ENCODE measurements around the gene PRRX2.

Gene PRRX2

GRCh38 chr9:129701549-129701948, 36.1 kb downstream of the PRRX2 start:
- ChIA-PET CTCF (interaction anchor here (1.1 to 2.9 kb wide), 4 partner anchors 9 to 77 kb away, joined by 3 to 13 read pairs (median 4); no protein-coding TSS in a partner anchor), POLR2A (no interaction called here)
- Histone ChIP-seq H3K36me3 (ENCODE audit: control insufficient read depth in 4 of 4, insufficient read depth in 4 of 4, low read length in 3 of 4) (no peaks in the 10 kb centered on the region), H3K9me3 (ENCODE audit: control extremely low read depth in 1 of 5, control insufficient read depth in 4 of 5, insufficient read depth in 2 of 5, low read depth in 1 of 5, low read length in 4 of 5) (no peaks in the 10 kb centered on the region), H3K4me3 (ENCODE audit: control insufficient read depth in 1 of 7, extremely low read depth in 1 of 7, insufficient read depth in 4 of 7, low read depth in 2 of 7, low read length in 6 of 7) (no peak overlapping the region), H3K27ac (ENCODE audit: insufficient read depth in 1 of 2, low read depth in 1 of 2, low read length in 2 of 2, poor library complexity in 1 of 2, severe bottlenecking in 2 of 2) (no peak overlapping the region), H3K4me1 (ENCODE audit: control extremely low read depth in 1 of 4, control insufficient read depth in 4 of 4, insufficient read depth in 4 of 4, low read length in 3 of 4) (peaks cover 0 to 16% (median 10%) of the 10 kb centered on the region in 4 experiments), H3K27me3 (replicated peaks in 2 of 5; ENCODE audit: control insufficient read depth in 4 of 5, insufficient read depth in 5 of 5, low read length in 4 of 5) (peaks cover 3 to 43% (median 20%) of the 10 kb centered on the region in 5 experiments)
- 98% methylated on average over 4 of the region's 5 CpGs for WGBS (ENCODE audit: insufficient coverage)
- no peak for DNase-seq

- no peak overlapping the region for H3K27ac ChIP-seq (ENCODE audit: insufficient read depth in 1 of 2, low read depth in 1 of 2, low read length in 2 of 2, poor library complexity in 1 of 2, severe bottlenecking in 2 of 2)
- H3K9me3 ChIP-seq (ENCODE audit: control extremely low read depth in 1 of 5, control insufficient read depth in 4 of 5, insufficient read depth in 2 of 5, low read depth in 1 of 5, low read length in 4 of 5): no peaks in the 10 kb centered on the region
- no peaks in the 10 kb centered on the region for H3K36me3 ChIP-seq (ENCODE audit: control insufficient read depth in 4 of 4, insufficient read depth in 4 of 4, low read length in 3 of 4)
- DNase-seq: no peak
- no peak overlapping the region for H3K4me3 ChIP-seq (ENCODE audit: control insufficient read depth in 1 of 7, extremely low read depth in 1 of 7, insufficient read depth in 4 of 7, low read depth in 2 of 7, low read length in 6 of 7)
- H3K4me1 ChIP-seq (ENCODE audit: control extremely low read depth in 1 of 4, control insufficient read depth in 4 of 4, insufficient read depth in 4 of 4, low read length in 3 of 4): peaks cover 0 to 6% (median 3%) of the 10 kb centered on the region in 4 experiments
- CTCF ChIA-PET: interaction anchor here (0.6 to 2.9 kb wide), 6 partner anchors 8 to 59 kb away, joined by 3 to 13 read pairs (median 4); no protein-coding TSS in a partner anchor
- peaks cover 3 to 30% (median 16%) of the 10 kb centered on the region in 5 experiments for H3K27me3 ChIP-seq (replicated peaks in 2 of 5; ENCODE audit: control insufficient read depth in 4 of 5, insufficient read depth in 5 of 5, low read length in 4 of 5)
- WGBS (ENCODE audit: insufficient coverage): 79% methylated on average over 16 of the region's 19 CpGs
- POLR2A ChIA-PET: interaction anchor here (0.6 kb wide), 1 partner anchor 7 kb away, joined by 4 read pairs; no protein-coding TSS in a partner anchor
Observed at GRCh38 chr9:129702589-129703520, 37.4 kb downstream of the PRRX2 start.

GRCh38 chr9:129703667-129704355, 38.4 kb downstream of the PRRX2 start:
- CTCF ChIA-PET: interaction anchor here (2.9 kb wide), 1 partner anchor 23 kb away, joined by 13 read pairs; no protein-coding TSS in a partner anchor
- Histone ChIP-seq H3K27ac (ENCODE audit: insufficient read depth in 1 of 2, low read depth in 1 of 2, low read length in 2 of 2, poor library complexity in 1 of 2, severe bottlenecking in 2 of 2) (no peak overlapping the region), H3K4me1 (ENCODE audit: control extremely low read depth in 1 of 4, control insufficient read depth in 4 of 4, insufficient read depth in 4 of 4, low read length in 3 of 4) (no peaks in the 10 kb centered on the region), H3K27me3 (replicated peaks in 2 of 5; ENCODE audit: control insufficient read depth in 4 of 5, insufficient read depth in 5 of 5, low read length in 4 of 5) (peaks cover 2 to 21% (median 9%) of the 10 kb centered on the region in 5 experiments), H3K36me3 (ENCODE audit: control insufficient read depth in 4 of 4, insufficient read depth in 4 of 4, low read length in 3 of 4) (no peaks in the 10 kb centered on the region), H3K4me3 (ENCODE audit: control insufficient read depth in 1 of 7, extremely low read depth in 1 of 7, insufficient read depth in 4 of 7, low read depth in 2 of 7, low read length in 6 of 7) (no peak overlapping the region), H3K9me3 (ENCODE audit: control extremely low read depth in 1 of 5, control insufficient read depth in 4 of 5, insufficient read depth in 2 of 5, low read depth in 1 of 5, low read length in 4 of 5) (no peaks in the 10 kb centered on the region)
- no peak for DNase-seq
- 90% methylated on average over 16 of the region's 17 CpGs for WGBS (ENCODE audit: insufficient coverage)
- POLR2A ChIA-PET: no interaction called here

GRCh38 chr9:129704807-129705206, 39.4 kb downstream of the PRRX2 start:
- H3K9me3 ChIP-seq (ENCODE audit: control extremely low read depth in 1 of 5, control insufficient read depth in 4 of 5, insufficient read depth in 2 of 5, low read depth in 1 of 5, low read length in 4 of 5): no peaks in the 10 kb centered on the region
- ChIA-PET CTCF (interaction anchor here (0.7 to 1.0 kb wide), 3 partner anchors 11 to 51 kb away, joined by 3 read pairs; no protein-coding TSS in a partner anchor), POLR2A (no interaction called here)
- WGBS (ENCODE audit: insufficient coverage): 84% methylated on average over 6 of the region's 8 CpGs
- peaks cover 0 to 12% (median 3%) of the 10 kb centered on the region in 5 experiments for H3K27me3 ChIP-seq (replicated peaks in 2 of 5; ENCODE audit: control insufficient read depth in 4 of 5, insufficient read depth in 5 of 5, low read length in 4 of 5)
- no peaks in the 10 kb centered on the region for H3K4me1 ChIP-seq (ENCODE audit: control extremely low read depth in 1 of 4, control insufficient read depth in 4 of 4, insufficient read depth in 4 of 4, low read length in 3 of 4)
- DNase-seq: no peak
- H3K36me3 ChIP-seq (ENCODE audit: control insufficient read depth in 4 of 4, insufficient read depth in 4 of 4, low read length in 3 of 4): no peaks in the 10 kb centered on the region
- no peak overlapping the region for H3K4me3 ChIP-seq (ENCODE audit: control insufficient read depth in 1 of 7, extremely low read depth in 1 of 7, insufficient read depth in 4 of 7, low read depth in 2 of 7, low read length in 6 of 7)
- H3K27ac ChIP-seq (ENCODE audit: insufficient read depth in 1 of 2, low read depth in 1 of 2, low read length in 2 of 2, poor library complexity in 1 of 2, severe bottlenecking in 2 of 2): no peak overlapping the region

- CTCF ChIA-PET: interaction anchor here (1.1 kb wide), 1 partner anchor 18 kb away, joined by 4 read pairs; no protein-coding TSS in a partner anchor
- peaks cover 0 to 17% (median 4%) of the 10 kb centered on the region in 5 experiments for H3K27me3 ChIP-seq (replicated peaks in 2 of 5; ENCODE audit: control insufficient read depth in 4 of 5, insufficient read depth in 5 of 5, low read length in 4 of 5)
- 86% methylated on average over 4 of the region's 6 CpGs for WGBS (ENCODE audit: insufficient coverage)
- no peaks in the 10 kb centered on the region for H3K36me3 ChIP-seq (ENCODE audit: control insufficient read depth in 4 of 4, insufficient read depth in 4 of 4, low read length in 3 of 4)
- DNase-seq: no peak
- peaks cover 4 to 25% (median 19%) of the 10 kb centered on the region in 4 experiments for H3K4me1 ChIP-seq (ENCODE audit: control extremely low read depth in 1 of 4, control insufficient read depth in 4 of 4, insufficient read depth in 4 of 4, low read length in 3 of 4)
- POLR2A ChIA-PET: no interaction called here
- H3K27ac ChIP-seq (ENCODE audit: insufficient read depth in 1 of 2, low read depth in 1 of 2, low read length in 2 of 2, poor library complexity in 1 of 2, severe bottlenecking in 2 of 2): no peak overlapping the region
- H3K9me3 ChIP-seq (ENCODE audit: control extremely low read depth in 1 of 5, control insufficient read depth in 4 of 5, insufficient read depth in 2 of 5, low read depth in 1 of 5, low read length in 4 of 5): no peaks in the 10 kb centered on the region
- no peak overlapping the region for H3K4me3 ChIP-seq (ENCODE audit: control insufficient read depth in 1 of 7, extremely low read depth in 1 of 7, insufficient read depth in 4 of 7, low read depth in 2 of 7, low read length in 6 of 7)
Observed at GRCh38 chr9:129708793-129709192, 43.3 kb downstream of the PRRX2 start.

GRCh38 chr9:129709438-129710168, 44.2 kb downstream of the PRRX2 start:
- H3K4me1 ChIP-seq (ENCODE audit: control extremely low read depth in 1 of 4, control insufficient read depth in 4 of 4, insufficient read depth in 4 of 4, low read length in 3 of 4): peaks cover 4 to 25% (median 21%) of the 10 kb centered on the region in 4 experiments
- H3K4me3 ChIP-seq (ENCODE audit: control insufficient read depth in 1 of 7, extremely low read depth in 1 of 7, insufficient read depth in 4 of 7, low read depth in 2 of 7, low read length in 6 of 7): no peak overlapping the region
- H3K27me3 ChIP-seq (replicated peaks in 2 of 5; ENCODE audit: control insufficient read depth in 4 of 5, insufficient read depth in 5 of 5, low read length in 4 of 5): peaks cover 0 to 17% (median 4%) of the 10 kb centered on the region in 5 experiments
- DNase-seq: no peak
- POLR2A ChIA-PET: interaction anchor here (0.5 kb wide), 1 partner anchor 7 kb away, joined by 4 read pairs; no protein-coding TSS in a partner anchor
- no peak overlapping the region for H3K27ac ChIP-seq (ENCODE audit: insufficient read depth in 1 of 2, low read depth in 1 of 2, low read length in 2 of 2, poor library complexity in 1 of 2, severe bottlenecking in 2 of 2)
- no peaks in the 10 kb centered on the region for H3K36me3 ChIP-seq (ENCODE audit: control insufficient read depth in 4 of 4, insufficient read depth in 4 of 4, low read length in 3 of 4)
- H3K9me3 ChIP-seq (ENCODE audit: control extremely low read depth in 1 of 5, control insufficient read depth in 4 of 5, insufficient read depth in 2 of 5, low read depth in 1 of 5, low read length in 4 of 5): no peaks in the 10 kb centered on the region
- 93% methylated on average over 14 of the region's 17 CpGs for WGBS (ENCODE audit: insufficient coverage)
- CTCF ChIA-PET: interaction anchor here (1.0 to 1.1 kb wide), 2 partner anchors 14 to 17 kb away, joined by 3 to 4 read pairs; no protein-coding TSS in a partner anchor

Data from common myeloid progenitor, CD34-positive (primary cell).